ENCODE measurements around the gene CEP128.

DNA sequence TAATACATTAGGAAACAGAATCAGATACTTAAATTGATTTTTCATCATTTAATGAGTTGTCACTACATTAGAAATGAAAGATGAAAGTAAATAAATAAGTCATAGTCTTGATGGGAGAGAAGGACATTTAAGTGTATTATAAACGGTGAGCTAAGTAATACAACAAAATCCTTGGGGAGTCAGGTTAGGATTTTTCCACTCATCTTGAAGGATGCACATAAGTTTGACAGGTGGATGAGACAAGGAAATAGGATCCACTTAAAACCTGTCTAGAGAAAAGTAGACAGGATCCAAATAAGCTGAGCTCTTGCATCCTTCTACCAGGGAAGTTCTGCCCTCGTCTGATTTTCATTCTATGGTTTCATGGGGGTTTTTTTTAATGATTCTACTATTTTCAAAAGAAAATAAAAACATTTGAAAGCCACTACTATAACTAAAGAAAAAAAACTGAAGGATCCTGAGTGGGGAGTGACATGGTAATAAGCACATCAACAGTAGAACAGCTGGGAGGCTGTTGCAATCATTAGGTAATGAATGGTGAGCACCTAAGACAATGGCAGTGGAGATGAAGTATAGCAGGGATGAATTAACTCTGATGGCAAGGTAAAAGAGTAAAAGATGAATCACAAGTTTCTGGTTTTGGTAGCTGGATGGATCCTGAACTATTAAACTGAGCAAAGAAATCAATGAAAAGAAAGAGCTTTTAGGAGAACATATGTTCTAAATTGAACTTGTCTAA is 17.0 kb downstream of the CEP128 start:
- TF ChIP-seq, protein P1, sequence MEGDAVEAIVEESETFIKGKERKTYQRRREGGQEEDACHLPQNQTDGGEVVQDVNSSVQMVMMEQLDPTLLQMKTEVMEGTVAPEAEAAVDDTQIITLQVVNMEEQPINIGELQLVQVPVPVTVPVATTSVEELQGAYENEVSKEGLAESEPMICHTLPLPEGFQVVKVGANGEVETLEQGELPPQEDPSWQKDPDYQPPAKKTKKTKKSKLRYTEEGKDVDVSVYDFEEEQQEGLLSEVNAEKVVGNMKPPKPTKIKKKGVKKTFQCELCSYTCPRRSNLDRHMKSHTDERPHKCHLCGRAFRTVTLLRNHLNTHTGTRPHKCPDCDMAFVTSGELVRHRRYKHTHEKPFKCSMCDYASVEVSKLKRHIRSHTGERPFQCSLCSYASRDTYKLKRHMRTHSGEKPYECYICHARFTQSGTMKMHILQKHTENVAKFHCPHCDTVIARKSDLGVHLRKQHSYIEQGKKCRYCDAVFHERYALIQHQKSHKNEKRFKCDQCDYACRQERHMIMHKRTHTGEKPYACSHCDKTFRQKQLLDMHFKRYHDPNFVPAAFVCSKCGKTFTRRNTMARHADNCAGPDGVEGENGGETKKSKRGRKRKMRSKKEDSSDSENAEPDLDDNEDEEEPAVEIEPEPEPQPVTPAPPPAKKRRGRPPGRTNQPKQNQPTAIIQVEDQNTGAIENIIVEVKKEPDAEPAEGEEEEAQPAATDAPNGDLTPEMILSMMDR (IDR thresholded peaks at IDR 0.05) = no peak
- TF ChIP-seq POLR2A (IDR thresholded peaks at IDR 0.05) = no peak

Measured in thyroid gland (tissue), 4 donors.